HG03469 (cell line): Measurements from ENCODE around the gene TRMT61B.

Experiments
- ATAC-seq: cut with Tn5 transposase; IDR thresholded peaks from one replicate; pipeline ENCODE4 v1.9.1; 2021; ENCODE audit warnings: mild to moderate bottlenecking, moderate library complexity, moderate number of reproducible peaks; ENCODE audit not compliant: unreplicated experiment

TRMT61B gene

GRCh38 chr2:28870146-28870891, at the start of gene TRMT61B:
Gene TRMT61B (minus strand): TSS chr2:28870309. CDS start chr2:28870277, 32 bp downstream.
- peak; percentile 78 for ATAC-seq

DNA sequence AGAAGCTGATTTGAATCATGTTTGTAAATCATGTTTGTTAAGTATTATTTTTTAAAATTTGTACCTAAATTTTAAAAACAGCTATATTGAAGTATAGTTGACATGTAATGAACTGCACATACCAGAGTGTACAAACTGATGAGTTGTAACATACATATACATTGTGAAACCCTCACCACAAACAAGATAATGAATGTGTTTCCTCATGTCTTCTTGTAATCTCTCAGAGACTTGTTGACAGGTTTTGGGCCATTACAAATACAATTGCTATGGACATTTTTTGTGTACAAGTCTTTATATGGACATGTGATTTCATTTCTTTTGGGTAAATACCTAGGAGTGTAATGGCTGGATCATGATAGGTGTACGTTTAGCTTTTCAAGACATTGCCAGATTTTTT, 45.8 kb upstream of the TRMT61B start:
- ATAC-seq: no peak

- ATAC-seq: no peak
Measured at GRCh38 chr2:28909655-28910353, 39.7 kb upstream of the TRMT61B start.

- ATAC-seq: no peak
Measured at GRCh38 chr2:28908172-28908571, 38.1 kb upstream of the TRMT61B start.

- ATAC-seq: no peak
Measured at GRCh38 chr2:28906821-28907220, 36.7 kb upstream of the TRMT61B start.

DNA sequence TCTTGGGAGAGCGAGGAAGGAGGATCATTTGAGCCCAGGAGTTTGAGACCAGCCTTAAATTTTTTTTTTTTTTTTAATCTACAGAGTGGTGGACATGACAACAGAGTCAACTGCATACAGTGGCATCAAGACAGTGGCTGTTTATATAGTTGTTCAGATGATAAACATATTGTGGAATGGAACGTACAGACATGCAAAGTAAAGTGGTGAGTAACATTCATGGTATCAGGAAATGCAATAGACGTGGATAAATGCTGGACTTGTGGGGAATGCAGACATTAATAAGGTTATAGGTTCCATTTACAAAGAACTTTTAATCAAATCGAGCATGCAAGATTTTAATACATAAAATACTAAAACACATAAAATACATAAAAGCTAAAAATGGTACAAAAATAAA, 36.3 kb upstream of the TRMT61B start:
- no peak for ATAC-seq

DNA sequence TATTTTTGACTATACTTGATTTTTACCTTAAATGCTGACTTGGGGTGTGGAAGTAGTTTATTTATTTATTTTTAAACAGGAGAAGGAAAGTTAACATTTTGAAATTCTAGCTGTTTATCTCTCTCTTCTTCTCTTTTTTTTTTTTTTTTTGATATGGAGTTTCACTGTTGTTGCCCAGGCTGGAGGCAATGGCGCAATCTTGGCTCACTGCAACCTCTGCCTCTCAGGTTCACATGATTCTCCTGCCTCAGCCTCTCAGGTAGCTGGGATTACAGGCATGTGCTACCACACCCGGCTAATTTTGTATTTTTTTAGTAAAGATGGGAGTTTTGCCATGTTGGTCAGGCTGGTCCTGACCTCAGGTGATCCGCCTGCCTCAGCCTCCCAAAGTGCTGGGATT, 35.4 kb upstream of the TRMT61B start:
- no peak for ATAC-seq

- no peak for ATAC-seq
Measured at GRCh38 chr2:28904802-28905457, 34.8 kb upstream of the TRMT61B start.

DNA sequence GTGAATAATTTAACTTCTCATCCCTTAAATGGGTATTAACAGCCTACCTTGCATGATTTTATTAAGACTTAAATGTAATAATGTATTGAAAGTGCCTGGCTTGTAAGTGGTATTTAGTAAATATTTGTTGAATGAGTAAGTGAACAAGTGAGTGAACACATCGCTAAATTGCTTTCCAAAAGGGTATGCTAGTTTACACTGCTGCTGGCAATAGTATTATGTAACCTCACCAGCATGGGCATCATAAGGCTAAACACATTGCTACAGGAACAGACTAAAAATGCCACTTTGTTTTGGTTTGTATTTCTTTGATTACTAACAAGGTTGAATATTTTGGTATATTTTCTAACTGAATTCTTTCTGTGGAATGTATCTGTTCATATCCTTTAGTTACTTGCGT, 34.2 kb upstream of the TRMT61B start:
- ATAC-seq: no peak

DNA sequence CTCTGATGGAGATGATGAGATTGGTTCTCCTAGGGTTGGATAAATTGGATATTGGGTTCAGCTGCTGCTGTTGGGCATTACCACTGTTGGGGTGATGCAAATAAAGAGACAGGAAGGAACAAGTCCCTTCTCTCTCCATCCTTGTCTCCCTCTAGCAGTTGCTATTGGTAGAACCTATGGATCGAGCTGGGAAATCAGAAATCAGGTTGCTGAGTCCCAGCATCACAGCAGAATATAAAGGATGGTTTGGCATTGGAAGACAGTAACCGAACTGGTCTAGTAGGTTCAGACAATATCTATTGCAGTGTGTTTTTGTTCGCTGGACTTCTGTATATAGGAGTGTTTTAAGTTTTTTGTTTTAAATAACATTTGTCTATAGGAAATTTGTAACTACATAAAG, 32.5 kb upstream of the TRMT61B start:
- no peak for ATAC-seq

- ATAC-seq: no peak
Measured at GRCh38 chr2:28901841-28902240, 31.7 kb upstream of the TRMT61B start.

GRCh38 chr2:28901202-28901601, 31.1 kb upstream of the TRMT61B start:
- ATAC-seq: no peak

GRCh38 chr2:28898048-28898447, 27.9 kb upstream of the TRMT61B start:
- no peak for ATAC-seq

DNA sequence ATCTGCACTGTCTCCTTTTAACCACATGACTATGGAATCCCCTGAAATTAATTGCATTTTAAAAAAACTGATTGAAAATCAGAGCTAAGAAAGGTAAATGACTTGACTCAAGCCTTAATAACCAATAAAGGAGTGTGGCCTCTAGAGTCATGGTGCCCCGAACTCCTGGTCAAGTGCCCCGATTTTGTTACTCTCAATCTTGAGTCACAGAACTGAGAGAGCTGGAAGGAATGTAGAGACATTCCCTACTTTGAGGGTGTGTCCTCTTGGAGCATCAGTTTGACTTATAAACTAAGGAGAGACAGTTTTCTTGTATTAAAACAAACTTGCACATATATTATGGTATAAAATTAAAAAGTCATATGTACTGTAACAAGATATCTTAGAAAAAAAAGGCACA, 26.8 kb upstream of the TRMT61B start:
- no peak for ATAC-seq

DNA sequence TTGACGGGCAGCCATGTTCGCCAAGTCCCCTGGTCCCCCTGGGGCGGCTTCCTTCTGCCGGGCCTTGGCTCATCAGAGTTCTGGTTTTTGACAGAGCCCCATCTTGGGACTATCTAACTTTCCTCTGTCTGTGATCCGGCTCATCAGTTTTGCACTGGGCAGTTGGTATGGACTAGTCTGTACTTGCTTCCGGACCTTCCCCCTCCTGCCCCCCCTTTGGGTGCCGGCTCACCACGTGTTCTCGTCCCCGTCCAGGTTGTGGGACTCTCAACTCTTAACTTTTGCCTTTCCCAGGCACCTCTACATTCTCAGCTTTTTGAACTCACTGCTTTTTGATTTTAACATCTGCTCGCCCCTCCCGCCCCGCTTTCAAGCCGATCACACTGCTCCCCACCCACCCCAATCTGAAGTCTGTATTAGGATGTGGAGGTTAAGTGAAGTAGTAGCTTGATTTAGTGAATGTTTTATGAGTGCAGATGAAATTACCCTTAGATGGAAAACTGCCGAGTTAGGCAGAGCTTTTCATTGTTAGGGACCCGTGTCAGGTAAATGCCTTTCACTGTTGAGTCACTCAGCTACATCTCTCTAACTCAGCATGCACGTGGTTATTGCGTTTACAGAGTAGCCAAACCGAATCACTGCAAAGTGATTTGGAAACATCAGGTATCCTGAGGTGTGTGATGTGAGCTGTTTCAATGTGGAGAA, 25.2 kb upstream of the TRMT61B start:
- no peak for ATAC-seq

- peak; percentile 73 for ATAC-seq
Measured at GRCh38 chr2:28894470-28895188, 24.5 kb upstream of the TRMT61B start, which contains the start of gene WDR43. Gene WDR43 (plus strand): TSS chr2:28894667. CDS start chr2:28894699, 32 bp downstream.

GRCh38 chr2:28893488-28893887, 23.4 kb upstream of the TRMT61B start:
- ATAC-seq: no peak

GRCh38 chr2:28880193-28880592, 10.1 kb upstream of the TRMT61B start:
- ATAC-seq: no peak

- ATAC-seq: no peak
Measured at GRCh38 chr2:28871620-28872019, 1.5 kb upstream of the TRMT61B start.

DNA sequence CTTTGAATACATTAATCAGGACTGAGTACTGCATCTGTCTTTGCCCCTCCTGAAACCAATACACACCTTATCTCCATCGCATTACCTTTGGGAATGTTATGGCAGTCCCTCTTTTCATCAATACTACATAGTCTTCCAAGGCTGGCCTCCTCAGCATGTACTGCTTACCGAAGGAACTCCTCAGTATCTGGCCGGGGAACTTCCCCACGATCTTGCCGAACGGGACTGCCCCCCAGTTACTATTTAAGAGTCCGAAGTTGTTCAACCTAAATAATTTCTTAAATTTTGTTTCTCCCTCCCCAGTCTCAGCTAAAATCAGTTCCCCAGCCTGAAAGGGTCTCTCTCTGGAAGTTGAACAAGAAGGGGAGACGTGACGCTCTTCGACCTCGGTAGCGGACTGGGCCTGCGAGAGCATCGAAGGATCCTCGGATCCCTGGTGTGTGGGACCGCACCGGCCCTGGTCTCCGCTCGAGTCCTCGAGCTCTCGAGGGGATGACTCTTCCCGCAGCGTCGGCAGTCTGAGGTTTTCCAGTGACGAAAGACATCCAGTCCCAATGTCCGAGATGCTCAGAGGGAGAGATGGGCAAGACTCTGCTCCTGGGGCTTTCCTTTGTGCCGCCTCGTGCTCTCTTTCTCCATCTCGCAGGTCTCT, 489 bp downstream of the TRMT61B start:
- ATAC-seq: peak; percentile 15
